ENCODE data around the gene DPYD.

GRCh38 chr1:97739596-97740103 lies 181.2 kb downstream of the DPYD start:
- TF ChIP-seq CTCF (IDR thresholded peaks at IDR 0.05) (no peak), EP300 (IDR thresholded peaks at IDR 0.05) (no peak), POLR2A (IDR thresholded peaks at IDR 0.05) (no peak)

All from ovary (tissue), 3 donors.